Measurements from ENCODE around the gene RANBP9.

The RANBP9 gene

DNA sequence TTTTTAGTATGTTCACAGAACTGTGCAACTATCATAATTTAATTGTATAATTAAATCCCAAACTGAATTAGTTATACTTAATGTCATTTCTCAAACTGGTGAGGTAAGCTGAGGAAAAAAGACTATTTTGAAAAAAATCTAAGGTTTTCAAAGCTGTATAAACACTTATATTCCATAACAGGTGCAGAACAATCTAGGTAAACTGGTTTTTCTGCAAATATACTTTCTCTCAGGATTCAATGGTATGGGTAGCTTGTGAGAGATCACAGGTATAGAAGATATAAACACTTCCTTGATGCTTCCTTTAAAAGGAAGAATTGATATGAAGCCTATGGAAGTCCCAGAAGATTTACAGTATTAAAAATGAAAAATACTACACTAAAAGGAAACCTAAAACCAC is 62.8 kb downstream of the RANBP9 start:
- DNase-seq: no peak

DNA sequence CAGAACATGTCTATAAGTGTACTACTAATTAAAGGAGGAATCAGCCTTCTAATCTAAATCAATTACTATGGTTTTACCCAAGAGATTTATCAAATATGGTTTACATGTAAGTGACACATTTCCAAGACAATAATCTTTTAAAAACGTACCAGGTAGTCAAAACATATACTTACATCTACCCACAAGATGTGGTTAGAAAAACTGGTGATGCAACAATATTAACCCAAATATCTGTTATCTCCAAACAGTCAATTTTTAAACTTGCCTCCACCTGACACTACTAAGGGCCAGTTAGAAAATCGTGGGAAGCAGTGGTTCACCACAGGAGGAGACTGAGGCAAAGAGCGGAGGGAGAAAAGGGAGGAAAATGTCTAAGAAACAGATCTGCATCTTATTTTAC is 68.5 kb downstream of the RANBP9 start:
- no peak for DNase-seq

DNA sequence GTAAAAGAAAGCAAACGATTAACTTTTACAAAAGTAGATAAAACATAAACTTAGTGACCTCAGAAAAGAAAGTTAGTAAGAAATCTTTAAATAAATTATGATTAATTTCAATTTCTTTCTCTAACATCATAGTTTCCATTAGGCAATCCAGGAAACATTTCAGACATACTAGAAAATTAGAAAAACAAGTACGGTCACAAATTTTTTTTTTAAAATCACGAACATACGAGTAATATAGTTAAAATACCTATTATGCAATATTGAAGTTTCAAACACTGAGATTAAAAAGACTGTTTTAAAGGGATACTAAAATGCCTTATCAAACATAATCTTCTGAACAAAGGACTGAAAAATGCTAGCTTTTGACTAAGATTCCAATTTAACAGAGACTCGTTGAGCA is 70.3 kb downstream of the RANBP9 start:
- no peak for DNase-seq

DNA sequence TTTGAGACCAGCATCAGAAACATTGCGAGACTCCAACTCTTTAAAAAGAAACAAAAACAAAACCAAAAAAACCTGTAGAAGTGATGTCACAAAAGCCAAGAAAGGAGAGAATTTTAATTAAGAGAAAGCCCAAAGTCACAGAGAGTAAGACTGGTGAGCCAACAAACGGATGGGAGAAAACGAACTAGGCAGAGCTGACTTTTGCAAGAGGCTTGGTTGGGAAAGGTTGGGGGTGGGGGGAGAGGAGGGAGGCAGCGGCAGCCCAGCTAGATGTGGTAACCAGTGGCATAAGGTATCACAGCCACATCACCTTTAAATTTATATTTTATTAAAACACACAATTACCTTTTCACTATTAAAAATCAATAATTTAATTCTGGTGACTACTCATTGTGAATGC is 73.0 kb downstream of the RANBP9 start:
- DNase-seq: no peak

DNA sequence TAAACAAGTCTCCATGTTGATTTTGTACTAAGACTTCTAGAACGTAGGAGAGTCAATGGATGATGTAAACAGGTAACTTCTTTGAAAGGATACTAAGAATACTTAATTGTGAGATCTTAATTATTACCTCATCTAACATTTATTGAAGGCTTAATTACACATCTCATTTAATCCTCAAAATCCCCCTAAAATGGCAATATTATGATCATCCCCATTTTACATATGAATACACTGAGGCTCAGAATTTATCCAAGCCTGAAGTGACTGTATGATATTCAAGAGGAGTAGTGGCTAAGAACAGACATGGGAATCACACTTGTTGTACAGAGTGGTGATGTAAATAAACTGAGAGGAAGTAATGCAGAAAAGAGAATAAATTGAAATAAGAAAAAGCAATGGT is 73.6 kb downstream of the RANBP9 start:
- DNase-seq: no peak

DNA sequence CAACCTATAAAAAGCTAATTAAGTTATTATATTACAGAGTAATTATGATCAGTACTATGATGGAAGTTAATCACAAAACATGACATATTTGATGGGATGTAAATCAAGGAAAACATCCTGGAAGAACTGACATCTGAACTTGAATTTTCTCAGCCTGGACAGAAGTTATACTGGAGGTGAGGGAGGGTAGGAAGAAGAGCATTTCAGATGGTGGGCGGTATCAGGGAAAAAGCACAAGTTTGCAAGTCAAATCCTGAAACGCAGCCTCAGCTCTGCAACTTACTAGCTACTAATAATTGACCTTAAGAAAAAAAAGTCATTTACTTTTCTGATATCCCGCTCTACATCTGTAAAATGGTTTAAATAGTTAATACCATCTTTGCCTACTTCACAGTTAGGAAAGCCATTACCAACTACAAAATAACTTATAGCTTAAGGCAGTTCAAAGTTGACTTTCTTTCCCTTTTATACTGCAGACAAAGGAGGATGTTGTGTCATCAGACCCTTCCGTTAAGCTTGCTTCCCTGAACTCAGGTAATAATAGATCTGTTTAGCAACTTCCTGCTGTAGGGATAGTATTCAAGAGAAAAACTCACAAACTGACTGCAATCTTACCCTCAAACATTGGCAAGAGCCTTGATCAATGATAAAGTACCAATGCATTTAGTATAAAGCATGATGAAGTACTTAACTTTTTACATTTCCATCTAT is 75.5 kb downstream of the RANBP9 start:
- DNase-seq: no peak

DNA sequence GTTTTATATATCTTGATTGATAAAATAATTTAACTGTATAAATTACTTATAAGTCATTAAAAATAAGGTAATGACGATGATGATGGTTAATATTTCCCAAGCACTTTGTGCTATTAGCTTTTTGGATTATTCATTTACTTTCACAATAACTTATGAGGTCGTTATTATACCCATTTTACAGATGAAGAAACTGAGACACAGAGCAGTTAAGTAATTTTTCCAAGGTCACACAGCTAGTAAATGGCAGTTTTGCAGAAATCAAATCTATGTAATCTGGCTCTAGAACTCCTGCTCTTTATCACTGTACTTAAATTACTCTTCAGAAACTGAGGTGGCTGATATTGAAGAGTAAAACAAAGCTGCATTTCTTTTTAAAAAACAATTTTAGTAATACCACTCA is 78.3 kb downstream of the RANBP9 start:
- no peak for DNase-seq

DNA sequence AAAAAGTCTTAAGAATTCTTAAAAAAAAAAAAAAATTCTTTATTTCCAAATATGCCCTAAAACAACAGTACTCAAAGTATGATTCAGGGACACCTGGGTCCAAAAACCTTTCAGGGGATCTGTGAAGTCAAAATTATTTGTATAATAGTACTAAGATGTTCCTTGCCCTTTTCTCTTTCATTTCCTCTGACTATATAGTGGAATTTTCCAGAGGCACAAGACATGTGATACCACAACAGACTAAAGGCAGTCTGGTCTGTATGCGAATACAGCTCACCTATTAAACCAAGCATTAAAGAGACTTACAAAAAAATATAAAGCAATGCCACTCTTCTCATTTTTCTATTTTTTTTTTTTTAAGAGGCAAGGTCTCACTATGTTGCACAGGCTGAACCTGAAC is 81.1 kb downstream of the RANBP9 start:
- no peak for DNase-seq

DNA sequence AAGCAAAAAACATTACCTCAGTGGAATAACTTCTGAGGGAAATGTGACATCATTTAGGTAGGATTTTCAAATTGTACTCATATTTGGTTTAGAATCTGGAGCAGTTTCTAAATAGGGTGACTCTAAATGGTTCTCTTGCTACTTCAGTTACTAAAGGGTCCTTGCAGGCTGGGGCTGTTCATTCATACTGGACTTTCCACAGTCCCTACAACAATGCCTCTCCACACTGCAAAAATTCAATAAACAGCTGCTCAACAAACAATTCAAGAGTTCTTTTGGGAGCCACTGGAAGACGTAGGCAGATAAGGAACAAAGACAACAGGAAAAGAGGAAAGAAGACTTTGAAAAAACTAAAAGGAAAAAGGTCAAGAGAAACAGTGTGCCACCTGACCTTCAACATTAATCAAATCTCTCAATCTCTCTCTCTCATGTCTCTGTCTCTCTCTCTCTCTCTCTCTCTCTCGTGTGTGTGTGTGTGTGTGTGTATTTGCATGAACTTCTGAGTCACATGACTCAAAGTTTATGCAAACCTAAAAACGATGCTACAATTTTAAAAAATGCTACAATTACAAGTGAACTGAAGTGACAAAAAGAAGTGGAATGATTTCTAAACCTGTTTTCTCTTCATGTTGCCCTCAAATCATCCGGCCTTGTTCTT is 82.0 kb downstream of the RANBP9 start:
- no peak for DNase-seq

DNA sequence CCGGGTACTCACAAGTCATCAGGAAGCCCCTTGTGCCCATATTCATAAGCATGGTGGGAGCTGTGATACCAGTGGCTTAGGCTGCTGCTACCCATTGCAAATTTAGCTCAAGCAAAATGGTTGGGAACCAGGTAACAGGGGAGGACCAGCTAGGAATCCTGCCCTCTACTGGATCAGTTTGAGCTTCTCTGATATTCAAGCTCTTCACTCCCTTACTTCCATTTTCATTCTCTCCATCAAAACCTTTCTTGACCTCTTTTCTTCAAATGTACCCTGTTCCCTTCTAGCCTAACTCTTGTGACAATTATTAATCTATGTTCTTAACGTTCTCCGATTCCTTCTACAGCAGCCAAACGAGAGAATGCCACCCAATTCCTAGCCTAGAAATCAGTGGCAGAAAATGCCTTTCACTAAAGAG is 86.8 kb downstream of the RANBP9 start:
- no peak for DNase-seq

DNA sequence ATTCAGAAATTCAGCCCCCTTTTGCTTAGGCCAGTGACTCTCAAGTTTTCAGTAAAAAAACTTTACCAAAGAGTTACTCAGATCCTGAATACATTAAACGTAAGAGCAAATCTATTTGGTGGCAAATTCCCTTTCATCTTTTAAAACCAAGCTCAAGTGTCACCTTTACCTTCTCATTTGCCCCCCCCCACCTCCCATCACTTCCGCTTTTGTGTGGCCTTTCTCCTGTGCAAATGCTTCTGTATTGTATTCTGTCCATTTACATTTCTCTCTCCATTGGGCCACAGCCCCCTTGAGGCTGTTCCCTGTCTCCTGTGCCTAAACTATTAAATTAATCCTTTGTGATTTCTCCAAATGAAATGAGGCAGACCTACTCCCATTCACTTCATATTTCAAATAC is 94.6 kb downstream of the RANBP9 start:
- DNase-seq: no peak

DNA sequence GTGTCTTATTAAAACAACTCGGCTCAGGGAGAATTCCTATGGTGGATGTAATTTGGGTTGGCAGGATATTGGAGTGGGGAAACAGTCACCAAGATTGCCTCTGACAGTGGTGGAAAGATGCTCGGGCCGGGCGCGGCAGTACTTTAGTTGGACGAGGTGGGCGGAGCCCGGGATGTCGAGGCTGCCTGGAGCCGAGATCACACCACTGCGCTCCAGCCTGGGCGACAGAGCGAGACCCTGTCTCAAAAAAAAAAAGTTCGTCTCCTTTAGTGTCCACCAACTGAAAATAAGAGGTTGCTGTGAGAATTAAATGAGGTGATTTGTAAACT is 95.9 kb downstream of the RANBP9 start:
- DNase-seq: no peak

DNA sequence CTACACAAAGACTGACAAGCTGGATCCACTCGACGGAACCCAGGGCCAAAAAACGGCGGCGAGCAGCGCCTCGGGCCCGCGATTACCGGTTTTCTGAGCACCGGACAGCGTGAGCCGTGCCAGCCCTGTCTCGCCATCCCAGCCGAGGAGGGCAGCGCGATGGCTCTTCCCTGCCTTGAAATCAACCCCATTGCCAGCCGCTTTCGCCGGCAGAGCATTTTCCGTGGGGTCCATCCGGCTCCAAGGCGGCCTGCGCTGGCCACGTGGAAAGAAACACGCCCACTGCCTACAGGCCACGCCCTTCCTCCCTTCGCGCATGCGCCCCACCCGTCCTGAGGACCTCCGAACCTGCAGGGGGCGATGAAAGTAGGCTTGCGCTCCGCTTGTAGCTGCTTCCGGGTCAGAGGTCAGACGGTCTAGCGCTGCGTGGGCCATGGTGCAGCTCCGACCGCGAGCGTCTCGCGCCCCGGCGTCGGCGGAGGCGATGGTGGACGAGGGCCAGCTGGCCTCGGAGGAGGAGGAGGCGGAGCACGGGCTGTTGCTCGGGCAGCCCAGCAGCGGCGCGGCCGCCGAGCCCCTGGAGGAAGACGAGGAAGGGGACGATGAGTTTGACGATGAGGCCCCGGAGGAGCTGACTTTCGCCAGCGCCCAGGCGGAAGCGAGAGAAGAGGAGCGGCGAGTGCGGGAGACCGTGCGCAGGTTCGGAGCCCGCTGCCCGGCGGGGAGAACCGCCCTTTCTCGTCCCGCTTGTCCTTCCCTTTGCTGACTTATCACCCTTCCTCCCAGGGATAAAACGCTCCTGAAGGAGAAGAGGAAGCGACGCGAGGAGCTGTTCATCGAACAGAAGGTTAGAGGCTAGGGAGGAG is 96.5 kb downstream of the RANBP9 start, which contains the start of gene NOL7:
Gene NOL7, plus strand, starts transcription at position 410 of the 866 bp plus-strand sequence. Its CDS starts 24 bp downstream, at position 434.
- peak; percentile 89 for DNase-seq

DNA sequence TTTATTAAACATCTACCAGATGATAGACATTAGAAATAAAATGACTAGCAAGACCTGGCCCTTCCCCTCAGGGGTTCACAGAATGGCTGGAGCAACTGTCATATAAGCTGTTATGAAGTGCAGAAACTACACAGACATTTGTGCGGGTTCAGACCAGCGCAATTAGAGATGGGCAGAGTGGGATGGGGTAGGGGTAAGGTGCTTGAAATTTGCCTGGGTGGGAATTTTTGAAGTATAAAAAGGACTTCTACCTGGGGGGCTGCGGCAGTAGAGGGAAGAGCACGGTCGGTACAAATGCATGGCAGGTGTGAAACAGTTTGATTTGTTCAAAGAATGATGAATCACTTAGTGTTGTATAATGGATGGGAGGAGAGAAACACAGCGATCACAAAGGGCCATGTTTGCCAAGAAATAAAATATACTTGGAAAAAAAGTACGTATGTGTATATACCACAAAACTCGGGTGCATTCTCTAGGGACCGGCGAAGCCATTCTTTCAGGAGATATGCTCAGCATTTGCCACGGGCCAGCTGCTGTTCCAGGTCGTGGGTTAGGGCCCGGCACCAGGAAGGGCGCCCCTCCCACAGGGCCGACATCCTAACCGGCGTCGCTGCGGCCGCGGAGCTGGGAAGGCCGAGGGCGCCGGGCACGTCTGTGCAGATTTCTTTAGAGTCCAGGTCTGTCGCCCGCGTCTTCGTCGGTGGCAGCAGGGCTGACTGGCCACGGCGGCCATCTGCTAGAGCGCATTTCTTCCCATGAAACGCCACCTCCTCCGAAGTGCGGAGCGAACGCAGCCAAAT is 97.3 kb downstream of the RANBP9 start:
- DNase-seq: no peak

DNA sequence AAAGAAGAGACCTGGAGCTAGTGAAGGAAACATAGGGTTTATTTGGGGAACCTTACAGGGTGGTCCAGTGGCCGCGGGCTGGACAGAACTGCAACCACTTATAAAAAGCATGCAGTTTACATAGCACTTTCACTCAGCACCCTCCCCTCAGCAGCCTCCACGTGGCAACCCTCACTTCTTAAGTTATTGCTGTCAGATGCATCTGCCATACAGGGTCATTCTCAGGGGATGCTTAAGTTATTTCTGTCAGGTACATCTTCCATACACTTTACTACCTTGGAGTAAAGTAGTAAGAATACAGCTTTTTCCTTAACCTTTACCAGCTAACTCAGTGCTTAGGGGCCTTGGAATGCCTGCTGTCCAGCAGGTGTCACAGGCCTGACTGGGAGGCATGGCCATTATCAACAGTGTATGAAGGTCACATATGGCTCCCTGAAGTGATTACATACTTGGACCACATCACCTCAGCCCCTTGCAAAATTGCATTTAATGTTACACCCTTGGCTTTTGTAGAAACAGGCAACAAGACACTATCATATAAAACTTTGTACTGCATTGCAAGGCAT is 98.5 kb downstream of the RANBP9 start:
- DNase-seq: no peak

DNA sequence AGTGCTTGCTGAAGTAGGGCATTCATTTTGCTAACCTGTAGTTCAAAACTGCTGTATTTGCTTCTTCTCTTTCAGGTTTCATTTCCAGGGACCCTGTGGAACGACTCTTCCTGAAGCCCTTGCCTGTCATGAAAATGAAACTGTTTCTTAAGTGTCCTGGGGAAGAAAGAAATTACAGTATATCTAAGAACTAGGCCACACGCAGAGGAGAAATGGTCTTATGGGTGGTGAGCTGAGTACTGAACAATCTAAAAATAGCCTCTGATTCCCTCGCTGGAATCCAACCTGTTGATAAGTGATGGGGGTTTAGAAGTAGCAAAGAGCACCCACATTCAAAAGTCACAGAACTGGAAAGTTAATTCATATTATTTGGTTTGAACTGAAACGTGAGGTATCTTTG is 99.9 kb downstream of the RANBP9 start:
- DNase-seq: no peak

DNA sequence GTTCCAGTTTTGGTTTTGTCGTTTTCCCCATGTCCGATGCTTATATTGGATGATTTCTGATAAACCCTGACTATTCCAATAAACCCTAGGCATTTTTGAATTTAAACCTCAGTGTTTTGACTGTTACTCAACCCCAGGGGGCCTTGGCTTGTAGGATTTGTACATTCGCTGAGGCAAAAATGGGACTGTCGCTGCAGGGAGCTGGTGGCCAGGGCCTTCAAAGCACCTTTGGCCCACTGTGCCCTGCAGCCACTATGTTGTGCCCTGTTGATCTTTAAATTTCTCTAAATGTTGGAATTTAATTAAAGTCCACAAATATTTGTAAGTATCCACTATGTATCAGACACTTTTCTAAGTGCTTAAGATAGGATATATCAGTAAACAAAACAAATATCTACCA is 106.0 kb downstream of the RANBP9 start:
- no peak for DNase-seq

DNA sequence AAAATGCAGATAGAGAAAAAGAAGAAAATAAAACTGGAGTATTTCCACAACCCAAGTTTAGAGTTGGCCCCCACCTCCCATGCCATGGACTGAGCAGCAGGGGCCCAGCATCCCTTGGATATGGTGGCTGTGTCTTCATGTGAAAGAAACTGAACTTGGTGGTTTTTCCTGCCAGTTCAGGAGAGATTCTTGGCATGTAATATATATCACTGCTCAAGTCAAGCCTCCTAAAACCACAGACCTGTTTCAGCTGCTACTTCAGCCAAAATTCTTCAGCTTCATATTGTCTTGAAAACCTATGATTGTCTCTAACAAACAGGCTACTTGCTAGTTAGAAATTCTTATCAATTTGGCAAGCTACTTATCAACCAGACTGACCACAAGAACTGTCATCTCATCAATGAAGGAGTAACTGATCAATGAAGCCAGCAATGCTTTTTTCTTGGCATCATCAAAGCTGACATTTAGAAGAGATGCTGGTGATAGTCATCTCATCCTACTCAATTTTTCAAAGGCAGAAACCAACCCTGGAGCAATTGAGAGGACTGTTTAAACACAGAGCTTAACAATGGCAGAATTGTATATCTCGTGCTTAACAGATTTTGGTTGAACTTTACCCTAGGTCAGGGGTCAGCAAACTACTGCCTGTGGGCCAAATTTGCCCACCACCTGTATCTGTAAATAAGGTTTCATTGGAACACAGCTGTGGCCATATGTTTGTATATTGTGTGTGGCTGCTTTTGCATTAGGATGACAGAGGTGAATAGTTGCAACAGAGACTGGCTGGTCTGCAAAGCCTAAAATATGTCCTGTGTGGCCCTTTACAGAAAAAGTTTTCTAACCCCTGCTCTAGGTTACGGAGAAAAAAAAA is 106.9 kb downstream of the RANBP9 start:
- no peak for DNase-seq

DNA sequence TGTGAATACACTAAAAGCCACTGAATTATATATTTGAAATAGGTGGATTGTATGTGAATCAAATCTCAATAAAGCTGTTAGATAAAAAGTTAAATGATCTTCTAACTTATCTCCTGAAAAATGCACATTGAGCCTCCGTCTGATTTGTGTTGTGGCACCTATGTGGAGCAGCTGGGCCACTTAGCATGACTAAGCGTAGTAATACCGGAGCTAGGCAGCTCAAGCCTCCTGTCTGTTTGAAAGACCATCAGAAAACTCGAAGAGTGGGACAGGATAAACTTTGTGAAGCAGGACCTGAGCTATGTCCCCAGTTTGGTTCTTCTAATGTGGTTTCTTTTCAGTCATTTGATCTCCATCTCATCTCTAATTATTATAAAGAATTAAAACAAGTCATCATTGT is 107.5 kb downstream of the RANBP9 start:
- DNase-seq: no peak

DNA sequence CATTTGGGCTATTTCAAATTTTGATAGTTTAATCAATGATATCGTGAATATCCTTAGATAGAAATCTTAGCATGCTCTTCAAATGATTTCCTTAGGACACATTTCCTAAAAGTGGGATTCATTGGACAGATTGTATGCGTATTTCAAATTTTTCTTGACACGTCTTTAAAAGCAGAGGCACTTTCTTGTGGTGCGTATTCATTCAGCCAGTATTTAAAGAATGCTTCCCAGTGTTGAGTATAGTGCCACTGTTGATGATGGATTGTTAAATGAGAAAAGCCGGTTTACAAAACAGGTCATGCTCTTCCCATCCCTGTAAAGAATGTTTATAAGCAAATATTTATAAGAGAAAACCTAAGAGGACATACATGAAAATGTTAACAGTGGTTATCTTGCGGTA is 111.6 kb downstream of the RANBP9 start:
- no peak for DNase-seq

DNA sequence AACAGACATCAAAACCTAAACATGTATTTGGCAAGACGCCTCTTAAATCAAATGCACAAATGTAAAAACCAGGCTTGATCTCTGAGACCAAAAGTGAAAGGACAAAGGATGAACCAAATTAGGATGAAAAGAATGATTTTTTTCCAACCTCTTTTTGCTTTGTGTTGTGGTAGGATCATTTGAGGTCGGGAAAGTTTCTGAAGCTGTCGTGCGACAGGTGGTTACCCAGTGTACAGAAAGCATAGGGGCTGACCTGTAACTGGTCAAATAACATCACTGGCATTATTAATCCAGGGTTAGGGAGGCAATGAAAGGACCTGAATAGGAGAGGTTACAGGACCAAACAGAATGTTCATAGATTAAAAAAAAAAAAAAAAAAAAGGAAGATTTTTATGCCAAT is 114.6 kb downstream of the RANBP9 start:
- no peak for DNase-seq

DNA sequence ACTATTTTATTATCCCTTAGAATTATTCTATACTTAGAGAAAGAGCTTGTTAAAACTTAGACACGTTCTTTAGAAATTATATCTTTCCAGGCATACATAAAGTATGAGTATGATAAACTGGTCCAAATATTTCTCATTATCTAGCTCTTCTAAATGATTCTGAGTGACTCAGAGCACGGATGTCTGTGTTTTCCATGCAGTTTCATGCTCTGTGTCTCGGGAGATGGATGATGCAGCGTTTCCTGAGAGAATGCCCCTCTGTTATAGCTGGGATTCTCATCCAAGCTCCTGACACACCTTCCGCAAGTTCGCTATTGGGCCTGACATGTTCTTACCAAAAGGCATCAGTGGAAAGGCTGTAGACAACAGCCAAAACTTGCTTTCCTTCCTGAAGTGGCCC is 117.9 kb downstream of the RANBP9 start:
- DNase-seq: no peak

Data from NCI-H1048 (cell line).